IMR-90 (cell line): Measurements from ENCODE around the gene MMP14. TPM values are rescaled to one million over a fixed set of nuclear protein-coding genes. Genes with fewer than 3 reads are reported as not detected.

ENCODE experiments used
- ATAC-seq: fragments of 200-7000 bp; cut with Tn5 transposase; 2 replicates; pipeline ENCODE4 v1.9.1; 2020; ENCODE audit warnings: low read depth, mild to moderate bottlenecking, moderate library complexity
- BruUV-seq: library from RNA; stranded (reverse); fragments of 400-500 nt; replicated peaks from 2 replicates; lab custom pipeline; 2021; lab: Mats Ljungman, UMichigan
- CTCF ChIA-PET: fragments of 300-600 bp; formaldehyde crosslinking; extraction: SDS; loops from one replicate; lab custom pipeline; 2021; ENCODE audit warnings: antibody characterized with exemption; lab: Yijun Ruan, JAX
- POLR2A ChIA-PET: fragments of 300-600 bp; sonication (Branson Sonifier 250); formaldehyde crosslinking; loops from one replicate; lab custom pipeline; 2022; ENCODE audit warnings: antibody characterized with exemption; ENCODE audit not compliant: unreplicated experiment; lab: Charles Lee
- DNase-seq: peaks from one replicate; pipeline ENCODE4 v3.0.0; 2013
- H2AFZ ChIP-seq: replicated peaks from 2 replicates; pipeline ENCODE3; 2013; ENCODE audit warnings: low read length, mild to moderate bottlenecking; ENCODE audit not compliant: poor library complexity
- H2AK5ac ChIP-seq: 2 replicates; pipeline ENCODE4 v1.6.1; 2013; ENCODE audit warnings: low read depth, low read length, inconsistent platforms
- H2AK9ac ChIP-seq: replicated peaks from 2 replicates; pipeline ENCODE3; 2013; ENCODE audit warnings: mild to moderate bottlenecking, low read depth, low read length, moderate library complexity; ENCODE audit not compliant: poor library complexity
- H2BK120ac ChIP-seq: 2 replicates; pipeline ENCODE4 v1.6.1; 2013; ENCODE audit warnings: low read depth, low read length, inconsistent platforms
- H2BK15ac ChIP-seq: 3 replicates; pipeline ENCODE4 v1.6.1; 2013; ENCODE audit warnings: low read depth, low read length, inconsistent platforms
- H2BK20ac ChIP-seq: 2 replicates; pipeline ENCODE4 v1.6.1; 2013; ENCODE audit warnings: low read depth, mild to moderate bottlenecking, inconsistent platforms, low read length, moderate library complexity
- H2BK5ac ChIP-seq: 2 replicates; pipeline ENCODE4 v1.6.1; 2013; ENCODE audit warnings: mild to moderate bottlenecking, low read depth, low read length, inconsistent platforms; ENCODE audit not compliant: poor library complexity, severe bottlenecking
- H3K14ac ChIP-seq: replicated peaks from 2 replicates; pipeline ENCODE4 v1.6.1; 2013; ENCODE audit warnings: low read depth, low read length, inconsistent platforms
- H3K18ac ChIP-seq: 2 replicates; pipeline ENCODE4 v1.6.1; 2013; ENCODE audit warnings: low read depth, low read length, control low read depth
- H3K23ac ChIP-seq: 2 replicates; pipeline ENCODE4 v1.6.1; 2013; ENCODE audit warnings: low read depth, low read length, inconsistent platforms
- H3K27ac ChIP-seq: 2 replicates; pipeline ENCODE4 v1.5.1; 2013; ENCODE audit warnings: mild to moderate bottlenecking, control low read depth, low read length; ENCODE audit not compliant: insufficient read depth
- H3K27me3 ChIP-seq: 2 replicates; pipeline ENCODE4 v1.6.1; 2013; ENCODE audit warnings: low read length; ENCODE audit not compliant: control insufficient read depth, insufficient read depth
- H3K36me3 ChIP-seq: 2 replicates; pipeline ENCODE4 v1.6.1; 2013; ENCODE audit warnings: low read length, mixed read lengths; ENCODE audit not compliant: control insufficient read depth, insufficient read depth
- H3K4ac ChIP-seq: 2 replicates; pipeline ENCODE4 v1.6.1; 2013; ENCODE audit warnings: low read depth, low read length, inconsistent platforms
- H3K4me1 ChIP-seq: 2 replicates; pipeline ENCODE4 v1.6.1; 2013; ENCODE audit warnings: low read length, mixed read lengths; ENCODE audit not compliant: control insufficient read depth, insufficient read depth
- H3K4me2 ChIP-seq: 2 replicates; pipeline ENCODE4 v1.6.1; 2013; ENCODE audit warnings: low read depth, mild to moderate bottlenecking, control low read depth, low read length, moderate library complexity
- H3K4me3 ChIP-seq: 2 replicates; pipeline ENCODE4 v1.5.1; 2013; ENCODE audit warnings: low read depth, mild to moderate bottlenecking, control low read depth, low read length, moderate library complexity; ENCODE audit not compliant: insufficient read depth
- H3K56ac ChIP-seq: 2 replicates; pipeline ENCODE4 v1.6.1; 2013; ENCODE audit warnings: low read length, inconsistent platforms; ENCODE audit not compliant: insufficient read depth; ENCODE audit errors: extremely low read depth
- H3K79me1 ChIP-seq, 2 experiments: 2 replicates each; pipeline ENCODE4 v1.6.1; 2013; ENCODE audit warnings: low read length in 2 of 2, inconsistent platforms in 1 of 2, low read depth in 1 of 2
- H3K9ac ChIP-seq: 2 replicates; pipeline ENCODE4 v1.6.1; 2013; ENCODE audit warnings: low read depth, low read length, control low read depth
- H3K9me1 ChIP-seq: 2 replicates; pipeline ENCODE4 v1.6.1; 2013; ENCODE audit warnings: low read length, inconsistent platforms; ENCODE audit not compliant: insufficient read depth
- H3K9me3 ChIP-seq: 2 replicates; pipeline ENCODE4 v1.6.1; 2013; ENCODE audit warnings: low read length; ENCODE audit not compliant: control insufficient read depth, insufficient read depth
- H4K20me1 ChIP-seq: 2 replicates; pipeline ENCODE4 v1.6.1; 2013; ENCODE audit warnings: low read length, inconsistent platforms; ENCODE audit not compliant: insufficient read depth
- H4K5ac ChIP-seq: 2 replicates; pipeline ENCODE4 v1.6.1; 2013; ENCODE audit warnings: mild to moderate bottlenecking, low read depth, low read length, control low read depth
- H4K8ac ChIP-seq, 2 experiments: 2 replicates each; pipeline ENCODE4 v1.6.1; 2013; ENCODE audit warnings: low read depth in 2 of 2, low read length in 2 of 2, control low read depth in 1 of 2, inconsistent platforms in 1 of 2
- H4K91ac ChIP-seq: 2 replicates; pipeline ENCODE4 v1.6.1; 2013; ENCODE audit warnings: low read depth, low read length, inconsistent platforms; ENCODE audit not compliant: insufficient read depth
- BHLHE40 ChIP-seq: fragments of 150-350 bp; IDR thresholded peaks from 2 replicates; pipeline ENCODE4 v1.6.1; 2016; ENCODE audit warnings: mild to moderate bottlenecking, low read depth, low read length
- CEBPB ChIP-seq: IDR thresholded peaks from 2 replicates; pipeline ENCODE4 v1.6.1; 2012; ENCODE audit warnings: low read depth, low read length, improper control_type of control experiment
- CHD1 ChIP-seq: IDR thresholded peaks from 2 replicates; pipeline ENCODE4 v1.6.1; 2012; ENCODE audit warnings: low read depth, low read length, improper control_type of control experiment
- FOS ChIP-seq: fragments of 150-350 bp; IDR thresholded peaks from 2 replicates; pipeline ENCODE4 v1.6.1; 2016; ENCODE audit warnings: low read depth, low read length
- MAZ ChIP-seq: IDR thresholded peaks from 2 replicates; pipeline ENCODE4 v1.6.1; 2012; ENCODE audit warnings: low read depth, mild to moderate bottlenecking, low read length, improper control_type of control experiment, moderate library complexity, borderline replicate concordance
- MXI1 ChIP-seq: IDR thresholded peaks from 2 replicates; pipeline ENCODE4 v1.6.1; 2012; ENCODE audit warnings: low read depth, mild to moderate bottlenecking, low read length, moderate library complexity, borderline replicate concordance
- NFE2L2 ChIP-seq: fragments of 150-350 bp; IDR thresholded peaks from 2 replicates; pipeline ENCODE4 v1.6.1; 2016; ENCODE audit warnings: low read depth, mild to moderate bottlenecking, low read length
- POLR2A ChIP-seq: IDR thresholded peaks from 2 replicates; pipeline ENCODE4 v1.6.1; 2012; ENCODE audit warnings: mild to moderate bottlenecking, low read depth, low read length
- RAD21 ChIP-seq: IDR thresholded peaks from 2 replicates; pipeline ENCODE4 v1.6.1; 2012; ENCODE audit warnings: low read length, improper control_type of control experiment
- RCOR1 ChIP-seq: IDR thresholded peaks from 2 replicates; pipeline ENCODE4 v1.6.1; 2012; ENCODE audit warnings: mild to moderate bottlenecking, low read length, improper control_type of control experiment; ENCODE audit not compliant: insufficient replicate concordance
- RFX5 ChIP-seq: IDR thresholded peaks from 2 replicates; pipeline ENCODE4 v1.8.0; 2012; ENCODE audit warnings: low read depth, mild to moderate bottlenecking, low read length, moderate library complexity
- SMC3 ChIP-seq: fragments of 150-350 bp; IDR thresholded peaks from 2 replicates; pipeline ENCODE4 v1.6.1; 2016; ENCODE audit warnings: low read depth, mild to moderate bottlenecking, antibody characterized with exemption, low read length, moderate library complexity
- WGBS, 2 experiments: methylation state at CpG; one replicate each; pipeline versions ENCODE4 v1.1.5 to v1.1.7; 2013; ENCODE audit warnings: missing lambda C conversion rate in 2 of 2; ENCODE audit not compliant: insufficient read length in 1 of 2; ENCODE audit errors: extremely low coverage in 2 of 2; 5-methylcytosine and 5-hydroxymethylcytosine counted together
- dilution Hi-C: fragments of 300-500 bp; cut with HindIII; formaldehyde crosslinking; loops from one replicate; pipeline ENCODE4 v1.14.3; 2018; ENCODE audit warnings: low sequenced_read_pairs; ENCODE audit not compliant: unreplicated experiment
- in situ Hi-C: fragments of 300-500 bp; cut with MboI; formaldehyde crosslinking; loops from 3 replicates; pipeline ENCODE4 v1.14.3; 2019; ENCODE audit warnings: low sequenced_read_pairs, inconsistent platforms, mixed read lengths
- intact Hi-C: fragments of 100-400 bp; cut with micrococcal nuclease; formaldehyde crosslinking; loops from 2 replicates; pipeline ENCODE4 v1.10.0; 2022
- polyA plus RNA-seq, 3 experiments: library from polyadenylated mRNA; depleted of rRNA; stranded (reverse); fragments of >200 nt; gene quantifications; 2 replicates each; pipeline ENCODE4 v1.2.3, GENCODE V29; 2012; ENCODE audit warnings: low replicate concordance in 1 of 3
- total RNA-seq: library from RNA; depleted of rRNA; stranded (reverse); fragments of >200 nt; gene quantifications from 2 replicates; pipeline ENCODE4 v1.2.3, GENCODE V29; 2012
- TF ChIP-seq, protein P1 (sequence below): conservative IDR thresholded peaks from 2 replicates; pipeline ENCODE4 v1.5.1; 2012; ENCODE audit warnings: mild to moderate bottlenecking, low read depth, low read length, improper control_type of control experiment
- TF ChIP-seq, protein P2 (sequence below): fragments of 150-350 bp; IDR thresholded peaks from 2 replicates; pipeline ENCODE4 v1.6.1; 2016; ENCODE audit warnings: low read depth, mild to moderate bottlenecking, low read length, moderate library complexity, borderline replicate concordance

MMP14 gene
- total and polyA plus RNA-seq, 2 of the 4 experiments (the other 2 are of a cell fraction): 156 to 315 TPM

DNA sequence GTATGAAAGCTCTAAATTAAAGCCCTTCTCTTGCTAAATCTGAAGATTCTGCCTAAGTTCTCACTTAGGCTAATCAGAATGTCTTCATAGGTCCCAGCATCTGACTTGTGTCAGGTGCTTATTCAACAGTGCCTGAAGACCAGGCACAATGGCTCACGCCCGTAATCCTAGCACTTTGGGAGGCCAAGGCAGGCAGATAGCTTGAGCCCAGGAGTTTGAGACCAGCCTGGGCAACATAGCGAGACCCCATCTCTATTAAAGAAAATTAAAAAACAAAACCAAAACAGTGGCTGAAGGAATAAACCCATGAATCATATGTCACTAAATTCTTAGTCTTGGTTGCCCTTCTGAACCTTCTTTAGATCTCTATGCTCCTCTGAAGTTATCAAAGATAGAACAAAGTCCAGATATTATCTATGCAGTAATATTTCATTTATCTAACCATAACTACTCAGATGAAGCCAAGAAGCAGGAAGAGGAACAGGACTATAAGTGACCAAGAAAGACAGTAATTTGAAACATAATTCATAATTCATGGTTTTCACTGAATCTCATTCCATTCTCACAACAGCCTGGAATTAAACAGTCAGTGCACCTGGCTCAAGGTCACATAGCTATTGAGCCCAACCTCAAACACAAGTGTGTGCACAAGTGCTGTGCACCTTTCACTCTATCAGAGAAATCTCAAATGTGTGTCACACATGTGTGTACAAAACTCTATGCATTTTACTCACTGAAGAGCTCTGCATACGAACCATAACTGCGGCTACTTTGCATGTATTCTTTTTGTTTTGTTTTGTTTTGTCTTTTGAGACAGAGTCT is 27.8 kb upstream of the MMP14 start:
- Histone ChIP-seq H3K4ac (no peak overlapping the region), H3K4me2 (no peak overlapping the region), H3K4me3 (no peak overlapping the region), H2AK5ac (no peak overlapping the region), H3K27ac (no peak overlapping the region), H4K5ac (no peak overlapping the region), H2BK20ac (no peak overlapping the region), H4K91ac (no peak overlapping the region), H2AK9ac (no peak overlapping the region), H2BK120ac (no peak overlapping the region), H3K23ac (no peak overlapping the region), H3K27me3 (no peaks in the 10 kb centered on the region), H3K36me3 (no peaks in the 10 kb centered on the region), H3K18ac (no peak overlapping the region), H3K56ac (no peak overlapping the region), H3K79me1 (no peaks in the 10 kb centered on the region), H3K9ac (no peak overlapping the region), H3K9me3 (no peaks in the 10 kb centered on the region), H4K20me1 (no peaks in the 10 kb centered on the region), H2BK5ac (no peak overlapping the region), H2AFZ (no peak overlapping the region), H3K4me1 (no peaks in the 10 kb centered on the region), H3K9me1 (0 out of 2 replicates have a peak, but pooled peaks cover 3% of the 10 kb centered on the region), H3K14ac (no peak overlapping the region), H2BK15ac (no peak overlapping the region), H4K8ac (no peak overlapping the region)
- POLR2A ChIA-PET: no interaction called here
- TF ChIP-seq POLR2A (no peak), CEBPB (no peak), NFE2L2 (no peak), BHLHE40 (no peak), RFX5 (no peak), MXI1 (no peak), SMC3 (no peak), CHD1 (no peak), RAD21 (no peak), FOS (no peak), MAZ (no peak), RCOR1 (no peak)
- TF ChIP-seq, protein P1, sequence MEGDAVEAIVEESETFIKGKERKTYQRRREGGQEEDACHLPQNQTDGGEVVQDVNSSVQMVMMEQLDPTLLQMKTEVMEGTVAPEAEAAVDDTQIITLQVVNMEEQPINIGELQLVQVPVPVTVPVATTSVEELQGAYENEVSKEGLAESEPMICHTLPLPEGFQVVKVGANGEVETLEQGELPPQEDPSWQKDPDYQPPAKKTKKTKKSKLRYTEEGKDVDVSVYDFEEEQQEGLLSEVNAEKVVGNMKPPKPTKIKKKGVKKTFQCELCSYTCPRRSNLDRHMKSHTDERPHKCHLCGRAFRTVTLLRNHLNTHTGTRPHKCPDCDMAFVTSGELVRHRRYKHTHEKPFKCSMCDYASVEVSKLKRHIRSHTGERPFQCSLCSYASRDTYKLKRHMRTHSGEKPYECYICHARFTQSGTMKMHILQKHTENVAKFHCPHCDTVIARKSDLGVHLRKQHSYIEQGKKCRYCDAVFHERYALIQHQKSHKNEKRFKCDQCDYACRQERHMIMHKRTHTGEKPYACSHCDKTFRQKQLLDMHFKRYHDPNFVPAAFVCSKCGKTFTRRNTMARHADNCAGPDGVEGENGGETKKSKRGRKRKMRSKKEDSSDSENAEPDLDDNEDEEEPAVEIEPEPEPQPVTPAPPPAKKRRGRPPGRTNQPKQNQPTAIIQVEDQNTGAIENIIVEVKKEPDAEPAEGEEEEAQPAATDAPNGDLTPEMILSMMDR: no peak
- TF ChIP-seq, protein P2, sequence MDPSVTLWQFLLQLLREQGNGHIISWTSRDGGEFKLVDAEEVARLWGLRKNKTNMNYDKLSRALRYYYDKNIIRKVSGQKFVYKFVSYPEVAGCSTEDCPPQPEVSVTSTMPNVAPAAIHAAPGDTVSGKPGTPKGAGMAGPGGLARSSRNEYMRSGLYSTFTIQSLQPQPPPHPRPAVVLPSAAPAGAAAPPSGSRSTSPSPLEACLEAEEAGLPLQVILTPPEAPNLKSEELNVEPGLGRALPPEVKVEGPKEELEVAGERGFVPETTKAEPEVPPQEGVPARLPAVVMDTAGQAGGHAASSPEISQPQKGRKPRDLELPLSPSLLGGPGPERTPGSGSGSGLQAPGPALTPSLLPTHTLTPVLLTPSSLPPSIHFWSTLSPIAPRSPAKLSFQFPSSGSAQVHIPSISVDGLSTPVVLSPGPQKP: no peak
- intact Hi-C loops (no loop called here), dilution Hi-C loops (no loop called here), in situ Hi-C loops (no loop called here)
- DNase-seq: no peak
- 58% methylated on average over 2 of the region's 5 CpGs; no CpG with 5 or more reads in 1 of the 2 experiments for WGBS, 2 experiments
- no TSS peak for BruUV-seq
- CTCF ChIA-PET: no interaction called here
- no peak for ATAC-seq
